Panc1 (cell line): ENCODE measurements around the gene LAMC3. TPM values are rescaled to one million over a fixed set of nuclear protein-coding genes. Genes with fewer than 3 reads are reported as not detected.

Experiments
- ATAC-seq: fragments of 200-7000 bp; cut with Tn5 transposase; 2 replicates; pipeline ENCODE4 v1.9.1; 2020; ENCODE audit warnings: mild to moderate bottlenecking, moderate library complexity
- BruUV-seq: library from RNA; stranded (reverse); fragments of 400-500 nt; replicated peaks from 2 replicates; lab custom pipeline; 2021; lab: Mats Ljungman, UMichigan
- CTCF ChIA-PET: fragments of 300-600 bp; sonication (Branson Sonifier 250); formaldehyde crosslinking; loops from one replicate; lab custom pipeline; 2022; ENCODE audit warnings: antibody characterized with exemption; lab: Charles Lee
- POLR2A ChIA-PET: fragments of 300-600 bp; sonication (Branson Sonifier 250); formaldehyde crosslinking; loops from one replicate; lab custom pipeline; 2022; ENCODE audit warnings: antibody characterized with exemption; lab: Charles Lee
- DNase-seq: peaks from one replicate; pipeline ENCODE4 v3.0.0-alpha.2; 2010; ENCODE audit warnings: low read depth, low spot score
- H3K27ac ChIP-seq: 2 replicates; pipeline ENCODE4 v1.5.1; 2011; ENCODE audit warnings: mild to moderate bottlenecking, low read length, inconsistent platforms
- H3K27me3 ChIP-seq: fragments of 200-500 bp; sonication (Bioruptor generic); 2 replicates; pipeline ENCODE4 v1.6.0; 2014; ENCODE audit warnings: low read length, inconsistent platforms; ENCODE audit not compliant: control insufficient read depth, insufficient read depth
- H3K36me3 ChIP-seq: fragments of 200-500 bp; sonication (Bioruptor generic); 2 replicates; pipeline ENCODE4 v1.5.1; 2014; ENCODE audit warnings: inconsistent platforms, mild to moderate bottlenecking, low read length, moderate library complexity; ENCODE audit not compliant: control insufficient read depth, insufficient read depth
- H3K4me1 ChIP-seq: 2 replicates; pipeline ENCODE4 v1.5.1; 2011; ENCODE audit warnings: inconsistent platforms, mild to moderate bottlenecking, low read length, moderate library complexity; ENCODE audit not compliant: control insufficient read depth, insufficient read depth
- H3K4me3 ChIP-seq, 2 experiments: 2 replicates each; pipeline ENCODE4 v1.5.1; 2011 to 2012; ENCODE audit warnings: low read depth in 2 of 2, low read length in 2 of 2, mild to moderate bottlenecking in 2 of 2, inconsistent platforms in 1 of 2, moderate library complexity in 1 of 2
- H3K9me3 ChIP-seq: fragments of 200-500 bp; sonication (Bioruptor generic); 2 replicates; pipeline ENCODE4 v1.5.1; 2014; ENCODE audit warnings: low read depth, mild to moderate bottlenecking, inconsistent platforms, low read length, moderate library complexity; ENCODE audit not compliant: control insufficient read depth, insufficient read depth
- CTCF ChIP-seq: fragments of 450-650 bp; IDR thresholded peaks from 2 replicates; pipeline ENCODE4 v1.5.1; 2017; ENCODE audit warnings: mild to moderate bottlenecking
- POLR2AphosphoS5 ChIP-seq: IDR thresholded peaks from 2 replicates; pipeline ENCODE4 v1.6.1; 2012; ENCODE audit warnings: mild to moderate bottlenecking, low read depth, low read length, moderate library complexity
- REST ChIP-seq, 2 experiments: IDR thresholded peaks; 2 replicates each; pipeline ENCODE4 v1.6.1; 2011 to 2012; ENCODE audit warnings: low read depth in 2 of 2, control low read depth in 1 of 2, low read length in 1 of 2, mild to moderate bottlenecking in 1 of 2, moderate library complexity in 1 of 2; ENCODE audit not compliant: insufficient read depth in 1 of 2
- SIN3A ChIP-seq: IDR thresholded peaks from 2 replicates; pipeline ENCODE4 v1.6.1; 2012; ENCODE audit warnings: low read depth, mild to moderate bottlenecking, low read length, moderate library complexity, borderline replicate concordance; ENCODE audit not compliant: insufficient read depth
- TCF7L2 ChIP-seq: IDR thresholded peaks from 2 replicates; pipeline ENCODE4 v1.6.1; 2011; ENCODE audit warnings: mild to moderate bottlenecking, low read depth, low read length, inconsistent platforms
- in situ Hi-C: cut with HindIII; loops from 2 replicates; pipeline ENCODE4 v1.10.0; 2016; ENCODE audit warnings: low sequenced_read_pairs, low pct_unique_long_range_greater_than_20kb
- intact Hi-C: fragments of 100-400 bp; cut with micrococcal nuclease; formaldehyde crosslinking; loops from one replicate; pipeline ENCODE4 v1.10.0; 2022; ENCODE audit not compliant: unreplicated experiment
- total RNA-seq: library from RNA; stranded (reverse); gene quantifications from one replicate; pipeline ENCODE4 v1.2.1, GENCODE V29; 2021; ENCODE audit not compliant: unreplicated experiment

Gene LAMC3
- total RNA-seq, 1 experiment from 2014 or later, result 16.4 TPM

DNA sequence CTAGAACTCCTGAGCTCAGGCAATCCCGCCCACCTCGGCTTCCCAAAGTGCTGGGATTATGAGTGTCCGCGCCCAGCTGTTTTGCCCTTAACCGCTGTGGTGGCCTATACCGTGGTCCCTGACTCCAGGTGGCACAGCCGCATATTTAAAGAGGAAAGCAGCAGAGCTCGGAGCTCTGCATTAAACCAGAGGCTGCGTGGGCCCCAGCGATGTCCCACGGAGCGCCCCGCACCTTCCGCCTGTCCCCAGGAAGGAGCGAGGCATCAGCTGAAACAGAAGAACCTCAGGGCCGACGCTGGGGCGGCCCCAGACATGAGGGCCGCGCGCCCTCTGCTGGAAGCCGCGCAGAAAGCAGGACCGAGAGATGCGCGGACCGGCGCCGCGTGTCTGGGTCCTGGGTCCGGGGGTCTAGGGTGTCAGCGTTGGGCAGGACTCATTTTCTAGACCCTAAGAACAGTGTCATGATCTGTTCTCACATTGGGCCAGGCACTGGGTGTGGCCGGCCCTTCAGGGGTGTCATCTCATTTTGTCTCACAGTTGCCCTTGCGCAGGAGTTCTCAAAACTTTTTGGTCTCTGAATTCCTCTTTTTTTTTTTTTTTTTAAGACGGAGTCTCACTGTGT lies 37.7 kb downstream of the LAMC3 start:
- Histone ChIP-seq H3K4me1 (no peaks in the 10 kb centered on the region), H3K27ac (no peak overlapping the region), H3K27me3 (no peaks in the 10 kb centered on the region), H3K36me3 (no peaks in the 10 kb centered on the region), H3K4me3 (no peak overlapping the region), H3K9me3 (no peaks in the 10 kb centered on the region)
- ChIA-PET CTCF (interaction anchor here (0.6 to 1.6 kb wide), 9 partner anchors 10 to 339 kb away, joined by 3 to 22 read pairs (median 5); partner anchors contain the start of genes LAMC3 and PLPP7), POLR2A (interaction anchor here (0.7 kb wide), 1 partner anchor 195 kb away, joined by 3 read pairs; no protein-coding TSS in a partner anchor)
- intact Hi-C loops, result loop anchor here (1.0 kb wide), 1 partner anchor 38 kb away; no protein-coding TSS in a partner anchor
- in situ Hi-C loops, result no loop called here
- no TSS peak for BruUV-seq
- peak; percentile 91 for ATAC-seq
- TF ChIP-seq SIN3A, result no peak
- TF ChIP-seq CTCF, result peak; percentile 92
- no peak for TF ChIP-seq REST (IDR thresholded peaks at IDR 0.05; ENCODE audit: insufficient read depth in 1 of 2, low read depth in 2 of 2, low read length in 1 of 2)
- no peak for DNase-seq

DNA sequence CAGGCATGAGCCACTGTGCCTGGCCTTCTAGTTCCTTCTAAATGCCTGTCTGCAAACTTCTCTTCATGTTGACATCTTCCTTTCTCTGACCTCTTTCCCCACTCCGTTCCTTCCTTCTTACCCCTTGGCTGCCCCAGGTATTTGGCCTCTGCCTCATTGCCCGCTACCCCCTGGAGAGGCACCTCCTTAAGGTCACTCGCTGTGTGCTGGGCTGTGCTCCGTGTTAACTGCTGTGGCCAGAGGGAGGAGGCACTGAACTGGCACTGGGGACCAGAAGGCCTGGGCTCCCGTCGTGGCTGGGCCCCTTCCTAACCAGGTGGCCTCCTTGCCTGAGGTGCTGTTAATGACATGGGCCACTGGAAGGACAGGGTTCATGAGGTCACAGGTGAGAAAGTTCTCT lies 39.4 kb downstream of the LAMC3 start:
- ChIA-PET POLR2A (no interaction called here), CTCF (interaction anchor here (0.7 kb wide), 1 partner anchor 29 kb away, joined by 3 read pairs; no protein-coding TSS in a partner anchor)
- DNase-seq (no peak), ATAC-seq (no peak)
- H3K36me3 ChIP-seq, result no peaks in the 10 kb centered on the region
- H3K27ac ChIP-seq, result no peak overlapping the region
- H3K27me3 ChIP-seq, result no peaks in the 10 kb centered on the region
- in situ Hi-C loops, result no loop called here
- intact Hi-C loops, result no loop called here
- no peak for TF ChIP-seq TCF7L2
- no TSS peak for BruUV-seq
- no peaks in the 10 kb centered on the region for H3K9me3 ChIP-seq
- H3K4me1 ChIP-seq, result no peaks in the 10 kb centered on the region
- H3K4me3 ChIP-seq, result no peak overlapping the region

- in situ Hi-C loops, result no loop called here
- POLR2A ChIA-PET, result no interaction called here
- intact Hi-C loops, result no loop called here
- H3K36me3 ChIP-seq, result no peaks in the 10 kb centered on the region
- CTCF ChIA-PET, result no interaction called here
- no peak overlapping the region for H3K27ac ChIP-seq
- TF ChIP-seq POLR2AphosphoS5 (no peak), TCF7L2 (no peak), CTCF (no peak), REST (IDR thresholded peaks at IDR 0.05; ENCODE audit: insufficient read depth in 1 of 2, low read depth in 2 of 2, low read length in 1 of 2) (no peak), SIN3A (no peak)
- no peaks in the 10 kb centered on the region for H3K4me1 ChIP-seq
- no peak for ATAC-seq
- H3K4me3 ChIP-seq, result no peak overlapping the region
- no peaks in the 10 kb centered on the region for H3K9me3 ChIP-seq
- no TSS peak for BruUV-seq
- H3K27me3 ChIP-seq, result no peaks in the 10 kb centered on the region
- DNase-seq, result no peak
Observed at GRCh38 chr9:131048820-131049219, 39.8 kb downstream of the LAMC3 start.
